IPS-11a (cell line): ENCODE data around the gene SEC62.

Experiments used
- H3K4me3 ChIP-seq: one replicate; pipeline ENCODE4 v1.5.1; 2013; ENCODE audit warnings: low read depth, low read length, control low read depth

The SEC62 gene, protein sequence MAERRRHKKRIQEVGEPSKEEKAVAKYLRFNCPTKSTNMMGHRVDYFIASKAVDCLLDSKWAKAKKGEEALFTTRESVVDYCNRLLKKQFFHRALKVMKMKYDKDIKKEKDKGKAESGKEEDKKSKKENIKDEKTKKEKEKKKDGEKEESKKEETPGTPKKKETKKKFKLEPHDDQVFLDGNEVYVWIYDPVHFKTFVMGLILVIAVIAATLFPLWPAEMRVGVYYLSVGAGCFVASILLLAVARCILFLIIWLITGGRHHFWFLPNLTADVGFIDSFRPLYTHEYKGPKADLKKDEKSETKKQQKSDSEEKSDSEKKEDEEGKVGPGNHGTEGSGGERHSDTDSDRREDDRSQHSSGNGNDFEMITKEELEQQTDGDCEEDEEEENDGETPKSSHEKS

DNA sequence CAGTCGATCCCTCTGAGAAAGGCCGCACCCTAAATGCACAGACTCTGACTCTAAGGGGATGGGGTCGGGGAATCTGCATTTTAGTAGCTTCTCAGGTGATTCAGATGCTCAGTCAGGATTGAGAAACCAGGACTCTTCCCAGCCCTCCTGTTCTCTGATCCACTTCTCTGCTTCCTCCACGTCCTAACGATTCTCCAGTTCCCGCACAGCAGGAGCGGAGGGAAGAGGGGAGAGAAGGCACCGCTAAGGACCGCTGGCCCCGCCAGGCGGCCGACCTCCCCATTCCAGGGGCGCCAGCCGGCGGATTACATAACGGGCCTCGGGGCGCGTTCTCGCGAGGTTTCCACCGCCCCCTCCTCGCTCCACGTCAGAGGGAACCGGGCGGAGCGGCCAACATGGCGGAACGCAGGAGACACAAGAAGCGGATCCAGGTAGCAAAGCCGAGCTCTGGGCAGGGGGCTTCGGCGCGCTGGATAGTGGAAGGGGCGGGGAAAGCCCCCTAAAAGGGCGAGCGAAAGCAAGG, at the start of gene SEC62:
TSS of gene SEC62 (plus strand) at position 380 of the 523 bp plus-strand sequence. CDS start at position 396, 16 bp downstream.
- peak within 1 kb of the TSS; percentile 90 for H3K4me3 ChIP-seq

DNA sequence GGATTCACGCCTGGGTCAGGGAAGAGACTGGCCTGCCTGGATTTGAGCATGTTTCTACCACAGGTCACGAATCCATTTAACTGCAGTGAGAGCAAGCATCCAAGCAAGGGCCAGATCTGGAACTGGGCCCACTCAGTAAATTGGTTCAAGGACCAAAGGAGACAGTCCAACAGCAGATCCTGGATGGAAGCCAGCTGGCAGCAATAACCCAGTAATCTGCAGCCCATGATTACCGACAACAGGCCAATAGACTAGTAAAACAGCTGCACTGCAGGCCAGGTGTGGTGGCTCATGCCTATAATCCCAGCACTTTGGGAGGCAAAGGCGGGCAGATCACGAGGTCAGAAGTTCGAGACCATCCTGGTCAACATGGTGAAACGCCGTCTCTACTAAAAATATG, 43.4 kb upstream of the SEC62 start:
- no peak overlapping the region for H3K4me3 ChIP-seq

DNA sequence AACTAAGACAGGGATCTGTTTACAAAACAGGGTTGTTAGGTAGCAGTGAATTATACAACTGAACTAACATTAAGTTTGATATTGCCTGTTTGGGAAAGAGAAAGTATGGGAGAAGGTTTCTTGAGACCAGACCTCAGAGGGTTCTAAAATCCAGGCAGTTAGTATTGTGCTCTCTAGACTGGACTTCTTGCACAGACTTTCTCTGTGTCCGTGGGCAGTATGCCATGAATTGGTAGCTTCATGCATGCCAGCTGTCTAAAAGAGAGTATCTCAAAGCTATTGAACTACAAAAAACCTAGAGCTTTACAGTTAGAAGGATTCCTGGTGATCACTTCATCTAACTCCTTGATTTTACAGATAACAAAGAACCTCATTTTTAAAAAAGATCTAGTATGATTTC, 42.8 kb upstream of the SEC62 start:
- H3K4me3 ChIP-seq: no peak overlapping the region

DNA sequence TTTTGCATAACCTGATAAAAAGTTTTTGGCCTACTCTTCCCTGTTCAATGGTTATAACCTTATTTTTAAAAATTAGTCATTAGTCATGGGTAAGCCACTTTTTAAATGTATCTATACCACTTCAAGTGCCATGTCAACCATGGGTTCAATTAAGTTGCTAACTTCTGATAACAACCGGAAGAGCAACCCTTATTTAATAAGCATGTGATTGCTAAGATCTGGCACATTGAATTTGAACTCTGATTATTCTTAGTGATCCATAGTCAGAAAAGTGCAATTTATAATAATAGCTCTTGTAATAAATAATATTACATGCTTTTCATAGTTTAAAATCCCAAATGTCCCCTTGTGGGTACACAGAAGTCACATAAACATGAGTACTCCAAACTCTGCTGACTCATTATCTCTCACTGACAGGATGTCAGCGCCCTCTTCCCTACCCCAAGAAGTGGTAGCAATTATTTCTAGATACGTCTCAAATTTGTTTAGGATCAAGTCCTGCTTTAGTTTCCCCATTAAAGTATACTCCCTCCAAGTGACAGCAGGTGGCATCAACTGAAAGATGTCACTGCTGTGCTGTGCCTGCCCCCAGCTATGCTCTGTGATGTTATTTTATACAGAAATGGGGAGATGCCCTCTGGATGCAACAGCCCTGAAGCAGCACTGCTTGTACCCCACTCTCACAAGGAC, 36.6 kb upstream of the SEC62 start:
- no peak overlapping the region for H3K4me3 ChIP-seq

DNA sequence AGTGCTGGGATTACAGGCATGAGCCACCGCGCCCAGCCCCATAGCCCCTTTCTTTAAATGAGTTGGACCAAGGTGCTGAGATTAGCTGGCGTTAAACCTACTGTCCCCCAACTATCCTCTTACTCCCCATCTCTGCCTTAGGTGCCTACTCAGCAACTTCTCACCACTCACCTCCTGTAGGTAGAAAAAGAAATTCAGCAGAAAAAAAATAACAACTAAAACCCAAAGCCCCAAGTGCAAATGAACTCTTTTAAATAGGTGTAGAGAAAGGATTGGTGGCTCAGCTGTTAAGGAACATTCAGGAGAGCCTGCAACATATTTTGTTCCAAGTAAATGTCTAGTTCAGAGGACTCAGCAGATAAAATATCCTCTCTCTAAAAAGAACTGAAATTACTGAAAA, 35.8 kb upstream of the SEC62 start:
- no peak overlapping the region for H3K4me3 ChIP-seq

DNA sequence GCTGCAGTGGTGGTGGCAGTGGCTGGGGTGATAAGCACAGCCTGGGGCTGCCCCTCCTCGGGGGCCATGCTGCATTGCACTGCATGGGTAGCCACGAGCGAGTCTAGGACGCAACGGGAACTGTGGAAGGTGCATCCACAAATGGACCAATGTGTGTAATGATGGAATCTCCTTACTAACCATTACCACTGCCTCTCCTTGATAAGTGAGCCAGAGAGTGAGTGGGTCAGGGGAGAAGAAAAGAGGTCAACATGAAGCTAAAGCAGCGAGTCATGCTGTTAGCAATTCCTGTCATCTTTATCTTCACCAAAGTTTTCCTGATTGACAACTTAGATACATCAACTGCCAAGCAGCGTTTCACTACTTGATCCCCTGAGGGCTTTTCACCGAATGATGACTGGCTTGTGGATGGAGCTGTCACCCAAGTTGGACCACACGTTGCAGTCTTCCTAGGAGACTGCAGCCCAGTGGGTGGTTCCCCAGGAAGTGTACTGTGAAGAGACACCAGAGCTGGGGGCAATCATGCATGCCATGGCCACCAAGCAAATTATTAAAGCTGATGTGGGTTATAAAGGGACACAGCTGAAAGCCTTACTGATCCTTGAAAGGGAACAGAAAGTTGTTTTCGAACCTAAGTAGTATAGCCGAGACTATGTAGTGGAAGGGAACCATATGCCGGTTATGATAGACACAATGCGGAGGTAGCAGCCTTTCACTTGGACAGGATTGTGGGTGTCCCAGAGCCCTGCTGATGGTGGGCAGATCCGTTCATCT, 34.7 kb upstream of the SEC62 start:
- H3K4me3 ChIP-seq: no peak overlapping the region

DNA sequence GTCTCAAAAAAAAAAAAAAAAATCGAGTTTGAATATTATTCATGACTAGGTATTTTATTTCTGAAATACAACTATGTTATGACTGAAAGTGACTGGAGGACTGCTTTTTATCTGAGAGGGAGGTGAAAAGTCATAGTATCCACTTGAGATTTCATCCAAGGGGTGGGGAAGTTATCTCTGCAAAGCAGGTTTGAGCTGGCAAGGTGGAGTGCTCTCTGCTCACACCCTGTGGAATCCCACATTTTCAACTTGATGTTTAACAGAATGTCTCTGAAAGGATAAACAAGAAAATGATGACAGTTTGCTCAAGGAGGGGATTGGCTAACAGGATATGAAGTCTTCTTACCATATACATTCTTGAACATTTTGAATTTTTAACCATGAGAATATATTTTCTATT, 27.3 kb upstream of the SEC62 start:
- no peak overlapping the region for H3K4me3 ChIP-seq

DNA sequence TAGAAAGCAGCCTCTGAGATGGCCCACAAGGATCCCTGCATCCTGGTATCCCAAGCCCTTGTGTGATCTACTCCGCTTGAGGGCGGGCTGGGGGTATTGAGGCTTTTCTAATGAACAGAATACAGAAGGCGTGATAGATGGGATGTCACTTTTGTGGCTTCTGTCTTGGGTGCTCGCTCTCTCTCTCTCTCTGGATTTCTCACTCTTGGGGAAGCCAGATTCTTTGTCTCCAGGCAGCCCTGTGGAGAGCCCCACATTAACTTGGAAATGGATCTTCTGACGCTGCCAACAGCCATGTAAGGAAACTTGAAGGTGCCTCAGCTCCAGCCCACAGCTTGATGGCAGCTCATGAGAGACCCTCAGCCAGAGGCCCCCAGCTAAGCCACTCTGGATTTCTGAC, 26.9 kb upstream of the SEC62 start:
- no peak overlapping the region for H3K4me3 ChIP-seq

DNA sequence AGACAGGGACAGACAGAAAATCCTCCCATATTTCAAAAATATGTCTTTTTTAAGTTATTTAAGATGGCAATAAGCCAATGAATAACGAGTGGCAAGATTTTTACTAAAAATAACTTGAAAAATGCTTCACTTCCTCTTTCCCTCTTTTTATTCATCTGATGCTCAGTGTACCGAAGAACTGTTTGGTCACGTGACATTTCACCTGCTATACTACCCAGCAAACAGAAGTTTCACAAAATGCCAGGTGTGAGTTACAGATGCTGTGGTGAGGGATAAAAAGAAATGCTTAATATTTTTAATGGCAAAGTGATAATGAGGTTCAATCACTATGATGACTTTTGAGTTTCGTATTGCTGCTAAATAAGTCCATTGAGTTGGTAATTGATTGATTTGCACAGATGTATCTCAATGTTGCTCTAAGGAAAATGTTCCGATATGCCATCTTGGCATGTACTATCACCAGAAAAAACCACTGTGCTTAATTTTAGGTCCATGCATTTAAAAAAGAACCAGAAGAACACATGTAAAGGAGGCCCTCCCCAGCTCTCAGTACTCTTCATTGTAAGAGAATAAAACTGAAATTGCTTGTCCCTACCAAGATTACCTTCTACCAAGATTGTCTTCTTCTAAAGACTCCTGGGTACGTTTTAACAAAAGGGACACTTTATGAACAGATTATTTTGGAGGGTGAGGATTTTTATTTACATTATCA, 26.0 kb upstream of the SEC62 start:
- no peak overlapping the region for H3K4me3 ChIP-seq

DNA sequence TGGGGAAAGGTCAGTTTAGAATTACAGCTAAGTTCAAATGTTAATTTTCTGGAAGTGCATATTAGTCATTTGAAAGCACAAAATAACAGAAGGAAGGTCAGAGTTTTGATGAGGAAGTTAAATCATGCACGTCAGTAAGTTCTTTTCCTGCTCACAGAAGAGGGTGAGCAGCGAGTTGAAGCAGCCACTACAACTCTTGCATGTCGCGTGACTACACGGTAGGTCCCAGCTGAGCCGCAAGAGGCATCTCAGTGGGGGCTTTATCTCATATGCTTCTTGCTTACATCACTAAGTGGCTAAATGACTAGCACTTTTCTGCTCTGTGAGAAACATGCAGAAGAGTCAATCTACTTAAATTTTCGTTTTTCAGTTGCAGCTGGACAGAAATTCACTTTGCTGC, 21.3 kb upstream of the SEC62 start:
- no peak overlapping the region for H3K4me3 ChIP-seq

DNA sequence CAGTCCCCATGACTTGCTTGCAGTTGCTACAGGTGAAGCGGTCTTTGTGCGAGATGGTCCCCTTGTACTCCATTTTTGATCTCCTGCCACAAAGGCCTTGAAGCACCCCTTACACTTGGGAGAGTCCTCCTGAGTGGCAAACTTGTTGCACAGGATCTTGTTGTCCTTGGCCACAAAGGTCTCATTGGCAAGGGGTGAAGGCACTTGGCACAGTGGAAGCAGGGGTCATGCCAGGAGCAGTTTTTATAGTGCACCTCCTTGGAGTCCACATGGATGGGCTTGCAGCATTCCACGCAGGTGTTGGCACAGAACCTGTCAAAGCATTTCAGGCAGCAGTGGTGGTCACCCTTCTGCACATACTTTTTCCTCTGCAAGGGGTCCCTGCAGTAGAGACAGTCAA, 20.3 kb upstream of the SEC62 start:
- H3K4me3 ChIP-seq: no peak overlapping the region

DNA sequence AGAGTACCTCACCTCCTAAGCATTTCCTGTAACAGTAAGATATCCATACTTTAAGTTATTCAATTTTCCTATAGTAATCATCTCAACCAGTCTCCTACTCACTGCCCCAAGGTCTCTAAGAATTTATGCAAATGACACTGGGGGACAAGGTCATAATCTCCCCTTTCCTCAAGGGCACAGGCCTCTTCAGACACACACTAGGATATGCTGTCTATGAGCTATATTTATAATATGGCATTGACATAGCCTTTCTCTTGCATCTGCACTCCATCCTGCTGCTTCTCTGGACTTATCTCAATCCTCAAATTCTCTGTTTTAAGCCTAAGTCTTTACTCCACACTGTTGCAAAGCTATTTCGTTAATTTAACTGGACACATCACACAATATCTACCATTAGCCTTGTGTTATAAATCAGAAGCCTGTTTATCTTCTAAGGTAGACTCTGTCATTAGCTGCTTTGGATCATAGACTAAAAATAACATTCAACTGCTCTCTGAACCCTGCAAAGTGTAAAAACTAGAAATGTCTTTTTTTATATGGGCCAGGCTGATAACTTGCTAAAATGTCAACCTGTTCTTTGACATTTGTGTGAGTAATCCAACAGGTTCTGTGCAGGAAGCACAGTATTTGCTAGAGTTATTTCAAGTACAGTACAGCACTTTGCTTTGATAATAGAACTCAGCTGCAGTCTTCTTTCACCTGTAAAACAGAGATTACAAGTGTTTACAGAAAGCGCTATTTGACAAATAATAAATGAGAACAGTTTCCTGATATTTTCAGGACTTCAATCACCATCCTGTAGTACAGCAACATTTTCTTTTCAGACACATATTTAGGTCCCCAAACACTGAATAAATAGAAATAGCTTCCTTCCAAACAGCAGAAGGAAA, 17.8 kb upstream of the SEC62 start:
- H3K4me3 ChIP-seq: no peak overlapping the region

DNA sequence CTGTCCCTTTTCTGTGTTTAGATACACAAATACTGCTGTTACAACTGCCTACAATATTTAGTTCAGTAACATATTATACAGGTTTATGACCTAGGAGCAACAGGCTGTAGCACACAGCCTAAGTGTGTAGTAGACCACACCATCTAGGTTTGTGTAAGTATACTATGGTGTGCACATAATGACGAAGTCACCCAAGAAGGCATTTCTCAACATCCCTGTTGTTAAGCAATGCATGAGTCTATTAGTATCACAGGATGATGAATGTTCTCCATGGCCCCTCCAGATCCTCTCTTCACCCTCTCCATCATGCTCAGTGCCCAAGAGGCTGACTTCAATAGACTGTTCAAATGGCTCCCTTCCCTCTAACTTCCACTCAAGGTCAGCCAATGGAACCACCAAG, 14.6 kb upstream of the SEC62 start:
- no peak overlapping the region for H3K4me3 ChIP-seq

DNA sequence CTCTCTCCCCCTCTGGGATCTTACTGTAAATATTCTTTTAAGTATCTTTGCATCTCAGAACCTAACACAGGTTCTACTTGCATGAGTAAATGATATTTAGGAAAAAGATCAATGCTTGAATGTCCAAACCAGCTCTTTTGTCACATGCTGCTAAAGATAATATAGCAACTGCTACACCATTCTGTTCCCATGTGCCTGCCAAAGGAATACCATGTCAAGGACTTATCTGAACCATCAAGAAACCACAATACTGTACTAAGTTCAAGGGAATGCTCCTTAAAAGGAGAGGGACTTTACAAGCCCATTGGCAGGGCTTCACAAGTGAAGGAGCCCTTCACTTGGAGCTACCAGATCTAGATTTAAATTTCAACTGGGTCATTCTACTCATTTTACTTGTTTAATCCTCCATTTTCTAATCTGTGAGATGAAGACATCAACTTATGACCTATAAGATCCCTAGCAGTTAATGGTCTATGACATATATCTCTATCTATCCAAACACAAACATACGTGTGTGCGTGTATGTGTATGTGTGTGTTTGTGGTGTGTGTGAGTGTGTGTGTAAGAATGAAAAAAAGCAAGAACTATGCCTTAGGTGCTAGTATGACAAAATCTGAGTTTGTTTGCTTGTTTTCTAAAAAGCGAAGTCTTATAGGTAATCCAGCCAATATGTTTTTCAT, 13.0 kb upstream of the SEC62 start:
- H3K4me3 ChIP-seq: no peak overlapping the region

DNA sequence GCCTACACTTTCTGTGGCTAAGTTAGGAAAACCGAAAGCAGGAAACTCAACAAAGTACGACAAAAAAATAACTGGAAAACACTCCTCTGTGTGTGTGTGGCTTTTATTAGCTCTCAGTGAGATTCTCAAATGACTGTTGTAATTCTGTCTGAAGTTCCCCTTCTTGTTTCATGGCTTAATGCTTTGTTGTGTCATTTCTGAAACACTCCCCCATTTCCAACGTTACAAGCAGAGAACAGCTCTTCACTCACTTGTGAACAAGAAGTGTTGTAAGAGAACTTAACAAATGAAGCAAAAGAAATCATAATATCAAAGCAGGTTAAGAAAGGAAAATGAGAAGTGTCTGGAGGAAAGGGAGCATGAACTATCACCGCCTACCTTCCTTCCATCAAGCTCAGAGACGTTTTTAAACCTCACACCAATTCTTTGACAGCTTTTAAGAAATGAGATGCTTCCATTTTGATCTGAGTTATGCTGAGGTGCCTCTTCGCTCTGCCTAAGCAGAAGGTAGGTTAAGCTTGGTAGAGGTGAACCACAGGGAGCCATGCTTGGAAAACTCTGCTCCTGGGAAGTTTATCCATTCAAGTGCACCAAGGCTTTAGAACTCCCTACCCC, 12.4 kb upstream of the SEC62 start:
- H3K4me3 ChIP-seq: no peak overlapping the region

DNA sequence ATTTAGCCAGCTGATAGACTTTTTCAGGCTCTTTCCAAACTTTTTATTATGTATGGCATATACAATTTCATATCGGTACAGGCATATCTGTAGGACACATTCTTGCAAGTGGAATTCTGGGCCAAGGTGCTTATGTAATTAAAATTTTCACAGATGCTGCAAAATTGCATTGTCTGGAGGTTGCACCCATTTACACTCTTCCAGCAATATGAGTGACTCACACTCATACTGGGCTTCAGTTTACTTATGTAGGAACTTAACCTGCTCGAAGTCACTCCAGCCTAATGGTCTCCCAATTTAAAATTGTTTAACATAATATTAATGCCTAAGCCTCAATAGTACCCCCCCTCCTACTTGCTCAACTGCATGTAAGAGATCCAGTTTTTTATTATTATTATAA, 11.2 kb upstream of the SEC62 start:
- H3K4me3 ChIP-seq: no peak overlapping the region

DNA sequence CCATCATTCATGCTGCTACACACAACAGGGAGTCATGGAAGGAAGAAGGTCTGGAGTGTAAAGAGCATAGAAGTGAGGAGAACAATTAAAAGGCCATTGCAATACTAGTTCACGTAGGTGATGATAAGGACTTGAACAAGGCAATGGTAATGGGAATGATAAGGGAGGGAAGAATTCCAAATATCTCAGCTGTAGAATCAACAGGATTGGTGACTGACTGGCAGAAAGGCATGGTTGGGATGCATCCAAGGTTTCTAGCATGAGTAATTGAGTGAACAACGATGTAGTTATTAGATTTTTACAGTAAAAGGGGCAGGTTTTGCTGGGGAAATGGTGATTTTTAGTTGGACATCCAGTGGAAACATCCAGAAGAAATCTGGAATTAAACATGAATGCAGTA, 2.4 kb upstream of the SEC62 start:
- no peak overlapping the region for H3K4me3 ChIP-seq

DNA sequence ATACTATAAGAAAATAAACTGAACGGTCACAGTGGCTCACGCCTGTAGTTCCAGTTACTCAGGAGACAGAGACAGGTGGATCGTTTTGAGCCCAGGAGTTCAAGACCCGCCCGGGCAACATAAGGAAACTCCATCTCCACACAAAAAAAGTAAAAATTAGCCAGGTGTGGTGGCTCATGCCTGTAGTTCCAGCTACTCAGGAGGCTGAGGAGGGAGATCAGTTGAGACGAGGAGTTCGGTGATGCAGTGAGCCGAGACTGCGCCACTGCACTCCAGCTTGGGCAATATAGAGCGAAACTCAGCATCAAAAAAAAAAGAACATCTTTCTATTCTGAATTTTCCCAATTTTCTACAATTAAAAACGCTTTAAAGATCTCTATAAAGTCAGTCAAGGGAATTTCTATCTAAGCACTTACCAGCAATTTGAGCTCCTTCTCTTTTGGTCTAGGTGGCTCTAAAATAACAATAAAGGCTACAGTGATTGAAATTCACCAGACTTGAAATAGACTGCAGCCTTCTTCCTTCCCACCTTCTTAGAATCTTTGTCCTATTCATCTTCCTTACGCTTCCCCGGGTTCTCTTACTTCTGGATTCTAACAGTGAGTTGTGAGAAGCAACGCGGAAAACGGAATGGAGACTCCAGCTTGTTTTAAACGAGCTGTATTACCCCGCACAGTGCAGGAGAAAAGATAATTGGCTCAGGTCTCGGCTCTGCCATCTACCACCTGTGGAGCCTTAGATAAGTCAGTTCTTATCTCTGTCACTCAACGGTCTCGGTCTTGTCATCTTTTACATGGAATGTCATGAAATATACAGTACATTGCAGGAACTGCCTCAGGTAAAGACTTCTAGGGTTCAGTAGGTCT, 812 bp upstream of the SEC62 start:
- peak overlapping the region; percentile 90 for H3K4me3 ChIP-seq
